Effector memory CD4-positive, alpha-beta T cell (primary cell): Measurements from ENCODE around the gene MAPKAP1.

Experiments used
- DNase-seq, 3 donors: peaks; one replicate each; pipeline ENCODE4 v3.0.0-alpha.2; 2020
- H3K27ac ChIP-seq: 2 replicates; pipeline ENCODE4 v1.7.0; 2013; ENCODE audit warnings: mild to moderate bottlenecking, low read length, moderate library complexity; ENCODE audit not compliant: insufficient read depth, poor library complexity, severe bottlenecking
- H3K27me3 ChIP-seq: replicated peaks from 2 replicates; pipeline ENCODE4 v1.7.0; 2013; ENCODE audit warnings: mild to moderate bottlenecking, low read length; ENCODE audit not compliant: insufficient read depth, control insufficient read depth, poor library complexity, severe bottlenecking
- H3K36me3 ChIP-seq: 2 replicates; pipeline ENCODE4 v1.7.0; 2013; ENCODE audit warnings: mild to moderate bottlenecking, low read length, moderate library complexity; ENCODE audit not compliant: control insufficient read depth, insufficient read depth
- H3K4me1 ChIP-seq: 2 replicates; pipeline ENCODE4 v1.7.0; 2013; ENCODE audit warnings: low read length, mild to moderate bottlenecking; ENCODE audit not compliant: control insufficient read depth, insufficient read depth, poor library complexity, severe bottlenecking
- H3K4me3 ChIP-seq: 2 replicates; pipeline ENCODE4 v1.7.0; 2013; ENCODE audit warnings: low read length, low read depth, mild to moderate bottlenecking; ENCODE audit not compliant: insufficient read depth, poor library complexity, severe bottlenecking
- H3K9me3 ChIP-seq: 2 replicates; pipeline ENCODE4 v1.7.0; 2013; ENCODE audit warnings: mild to moderate bottlenecking, low read length, moderate library complexity; ENCODE audit not compliant: control insufficient read depth

The MAPKAP1 gene

GRCh38 chr9:125600194-125600593, 106.8 kb downstream of the MAPKAP1 start:
- Histone ChIP-seq H3K4me1 (no peaks in the 10 kb centered on the region), H3K27me3 (no peaks in the 10 kb centered on the region), H3K36me3 (no peaks in the 10 kb centered on the region), H3K4me3 (no peak overlapping the region), H3K27ac (no peak overlapping the region), H3K9me3 (no peaks in the 10 kb centered on the region)
- no peak for DNase-seq

DNA sequence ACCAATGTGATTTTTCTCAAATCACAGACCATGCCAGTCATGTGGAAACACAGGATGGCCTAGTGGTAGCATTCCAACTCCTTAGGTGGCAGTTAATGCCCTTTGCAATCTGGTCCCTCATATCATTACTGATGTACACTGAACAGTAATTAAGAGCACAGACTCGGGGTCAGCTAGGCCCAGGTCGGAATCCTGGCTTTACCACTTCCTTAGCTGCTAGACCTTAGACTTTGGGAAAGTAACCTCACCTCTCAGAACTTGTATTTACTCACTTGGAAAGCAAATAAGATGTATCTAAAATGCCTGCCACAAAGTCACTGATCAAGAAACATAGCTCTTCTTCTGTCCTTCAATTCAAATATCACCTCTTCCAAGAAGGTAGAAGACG, 112.8 kb downstream of the MAPKAP1 start:
- H3K9me3 ChIP-seq: no peaks in the 10 kb centered on the region
- no peaks in the 10 kb centered on the region for H3K4me1 ChIP-seq
- no peak overlapping the region for H3K4me3 ChIP-seq
- DNase-seq: no peak
- no peak overlapping the region for H3K27ac ChIP-seq
- H3K36me3 ChIP-seq: no peaks in the 10 kb centered on the region
- no peaks in the 10 kb centered on the region for H3K27me3 ChIP-seq

DNA sequence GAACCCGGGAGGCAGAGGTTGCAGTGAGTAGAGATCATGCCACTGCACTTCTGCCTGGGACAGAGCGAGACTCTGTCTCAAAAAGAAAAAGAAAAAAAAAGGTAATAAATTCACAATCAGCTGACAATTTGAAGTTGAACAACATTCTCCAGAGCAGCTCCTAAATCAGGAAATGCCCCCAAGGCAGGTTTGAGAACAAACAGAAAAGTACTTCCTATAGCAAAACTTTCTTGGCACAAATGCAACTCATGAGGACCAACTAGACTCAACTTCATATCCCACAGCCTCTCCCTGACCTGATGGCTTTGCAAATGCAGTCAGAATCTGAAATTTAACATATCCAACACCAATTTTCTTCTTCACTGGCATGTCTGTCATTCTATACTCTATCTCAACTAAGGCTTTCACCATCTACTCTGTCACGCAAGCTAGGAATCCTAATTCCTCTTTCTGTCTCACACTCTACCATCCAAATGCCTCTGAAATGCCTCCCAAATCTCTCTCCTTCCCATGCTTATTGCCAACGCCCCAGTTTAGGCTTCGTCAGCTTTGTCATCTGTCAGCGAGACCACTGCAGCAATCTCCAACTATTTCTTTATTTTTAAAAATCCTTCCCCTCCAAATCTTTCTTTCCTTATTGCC, 113.3 kb downstream of the MAPKAP1 start:
- DNase-seq: no peak

DNA sequence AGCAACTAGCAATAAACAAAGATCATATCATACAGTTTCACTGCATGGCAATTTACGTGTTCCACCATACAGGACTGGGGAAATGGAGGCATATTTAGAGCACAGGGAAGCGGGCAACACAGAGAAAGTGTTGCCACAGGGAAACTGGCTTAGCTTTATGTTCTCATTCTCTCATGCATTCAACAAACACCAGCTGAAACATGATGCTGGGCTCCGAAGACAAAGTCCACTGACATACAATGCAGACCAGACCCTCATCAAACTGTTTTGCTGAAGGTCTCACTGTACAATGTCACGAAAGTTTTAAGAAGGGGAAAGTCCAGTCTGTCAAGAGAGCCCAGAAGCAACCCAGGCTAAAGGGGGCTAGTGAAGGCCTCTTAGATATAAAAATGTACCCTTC, 115.1 kb downstream of the MAPKAP1 start:
- no peak for DNase-seq
- no peaks in the 10 kb centered on the region for H3K4me1 ChIP-seq
- H3K36me3 ChIP-seq: no peaks in the 10 kb centered on the region
- H3K4me3 ChIP-seq: no peak overlapping the region
- H3K27ac ChIP-seq: no peak overlapping the region
- no peaks in the 10 kb centered on the region for H3K27me3 ChIP-seq
- no peaks in the 10 kb centered on the region for H3K9me3 ChIP-seq

More for the DNA sequence above, 113.3 kb downstream of the MAPKAP1 start:
- H3K4me3 ChIP-seq: no peak overlapping the region
- H3K36me3 ChIP-seq: no peaks in the 10 kb centered on the region
- no peak overlapping the region for H3K27ac ChIP-seq
- H3K9me3 ChIP-seq: no peaks in the 10 kb centered on the region
- H3K4me1 ChIP-seq: no peaks in the 10 kb centered on the region
- H3K27me3 ChIP-seq: no peaks in the 10 kb centered on the region

- Histone ChIP-seq H3K36me3 (no peaks in the 10 kb centered on the region), H3K4me3 (no peak overlapping the region), H3K27me3 (no peaks in the 10 kb centered on the region), H3K4me1 (no peaks in the 10 kb centered on the region), H3K27ac (no peak overlapping the region), H3K9me3 (no peaks in the 10 kb centered on the region)
- no peak for DNase-seq
These were observed 115.8 kb downstream of the MAPKAP1 start for GRCh38 chr9:125591245-125591644.

DNA sequence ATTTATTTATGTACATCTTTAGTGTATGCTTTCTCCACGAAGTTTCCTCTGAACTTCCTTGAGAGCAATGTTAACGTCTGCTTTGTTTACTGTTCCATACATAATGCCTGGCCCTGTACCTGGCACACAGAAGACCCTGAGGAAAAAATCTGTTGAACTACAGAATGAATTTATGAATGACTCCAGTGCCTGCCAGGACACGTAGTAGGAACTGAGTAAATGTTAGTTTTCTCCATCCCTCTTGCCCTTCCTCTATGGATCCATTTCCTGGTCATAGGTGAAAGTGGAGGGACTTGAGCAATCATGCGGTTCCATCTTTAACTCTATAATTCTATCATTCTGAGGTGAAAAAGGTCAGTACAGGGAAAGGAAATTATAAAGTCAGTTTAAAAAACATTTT, 117.7 kb downstream of the MAPKAP1 start:
- no peaks in the 10 kb centered on the region for H3K4me1 ChIP-seq
- no peaks in the 10 kb centered on the region for H3K9me3 ChIP-seq
- no peak for DNase-seq
- H3K36me3 ChIP-seq: no peaks in the 10 kb centered on the region
- no peak overlapping the region for H3K4me3 ChIP-seq
- no peak overlapping the region for H3K27ac ChIP-seq
- no peaks in the 10 kb centered on the region for H3K27me3 ChIP-seq

DNA sequence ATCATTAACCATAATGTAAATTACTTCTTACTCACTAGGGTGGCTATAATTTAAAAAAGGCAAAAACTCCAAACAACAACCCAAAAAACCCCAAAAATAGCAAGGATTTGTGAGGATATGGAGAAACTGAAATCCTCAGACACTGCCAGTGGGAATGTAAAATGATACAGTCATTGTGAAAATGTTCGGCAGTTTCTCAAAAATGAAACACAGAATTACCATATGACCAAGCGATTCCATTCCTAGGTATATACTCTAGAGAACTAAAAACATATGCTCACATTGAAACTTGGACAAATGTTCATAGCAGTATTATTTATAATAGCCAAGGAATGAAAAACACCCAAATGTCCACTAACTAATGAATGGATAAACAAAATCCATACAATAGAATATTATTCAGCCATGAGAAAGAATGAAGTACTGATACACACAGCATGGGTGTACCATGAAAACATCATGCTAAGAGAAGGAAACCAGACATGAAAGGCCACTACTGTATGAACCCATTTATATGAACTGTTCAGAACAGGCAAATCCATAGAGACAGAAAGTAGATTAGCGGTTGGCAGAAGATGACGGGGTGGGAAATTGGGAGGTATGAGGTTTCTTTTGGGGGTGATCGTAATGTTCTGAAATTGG, 119.1 kb downstream of the MAPKAP1 start:
- no peak for DNase-seq
- Histone ChIP-seq H3K27ac (no peak overlapping the region), H3K9me3 (no peaks in the 10 kb centered on the region), H3K36me3 (peaks cover 5% of the 10 kb centered on the region), H3K27me3 (no peaks in the 10 kb centered on the region), H3K4me3 (no peak overlapping the region), H3K4me1 (no peaks in the 10 kb centered on the region)

DNA sequence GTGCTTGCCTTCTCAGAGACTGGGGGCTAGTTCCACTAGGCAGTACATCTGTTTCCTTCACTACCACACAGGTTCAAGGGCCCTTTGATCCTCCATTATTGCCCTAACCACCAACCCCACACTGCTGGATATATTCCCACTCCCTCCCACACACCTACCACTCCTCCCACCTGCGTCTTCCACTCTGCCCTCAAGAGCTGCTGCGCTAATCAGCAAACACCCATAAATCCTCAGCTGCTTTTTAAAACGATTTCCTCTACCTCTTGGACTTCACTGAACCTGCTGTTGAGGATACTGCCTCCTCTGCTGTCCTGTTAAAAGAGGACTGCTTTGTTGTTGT, 120.9 kb downstream of the MAPKAP1 start:
- H3K27ac ChIP-seq: no peak overlapping the region
- peaks cover 5% of the 10 kb centered on the region for H3K36me3 ChIP-seq
- H3K4me1 ChIP-seq: no peaks in the 10 kb centered on the region
- no peak overlapping the region for H3K4me3 ChIP-seq
- no peak for DNase-seq
- H3K9me3 ChIP-seq: no peaks in the 10 kb centered on the region
- H3K27me3 ChIP-seq: no peaks in the 10 kb centered on the region

DNA sequence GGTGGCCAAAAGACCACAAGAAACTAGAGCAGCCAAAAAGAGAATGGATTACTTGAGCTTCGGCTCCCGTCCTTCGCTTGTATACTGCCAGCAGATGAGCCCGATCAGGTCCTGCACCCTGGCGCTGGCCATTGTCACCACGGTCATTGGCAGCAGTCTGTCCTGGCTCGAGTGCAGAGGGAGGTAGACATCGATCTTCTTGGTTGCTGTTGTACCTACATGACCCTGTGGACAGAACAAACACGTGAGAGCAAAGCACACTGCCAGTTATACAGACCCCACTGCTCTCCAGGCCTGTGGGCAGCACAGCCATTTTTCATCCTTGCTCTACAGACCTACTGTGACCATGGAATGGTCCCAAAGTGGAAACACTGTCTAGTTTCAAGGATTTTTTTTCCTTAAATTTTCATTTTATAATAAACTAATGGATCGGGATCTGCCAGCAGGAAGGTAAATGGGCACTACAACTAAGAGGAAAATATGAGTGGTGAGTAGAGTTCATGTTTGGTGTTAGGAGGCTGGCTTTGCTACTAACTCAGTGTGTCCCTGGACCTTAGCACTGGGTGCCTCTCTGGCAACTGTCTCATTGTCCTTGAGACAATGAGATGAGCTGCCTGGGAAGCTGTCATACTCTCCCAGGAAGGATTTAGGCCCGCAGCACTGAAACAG, 121.4 kb downstream of the MAPKAP1 start:
- Histone ChIP-seq H3K9me3 (no peaks in the 10 kb centered on the region), H3K4me1 (no peaks in the 10 kb centered on the region), H3K4me3 (no peak overlapping the region), H3K27ac (no peak overlapping the region), H3K36me3 (peaks cover 5% of the 10 kb centered on the region), H3K27me3 (no peaks in the 10 kb centered on the region)
- no peak for DNase-seq

DNA sequence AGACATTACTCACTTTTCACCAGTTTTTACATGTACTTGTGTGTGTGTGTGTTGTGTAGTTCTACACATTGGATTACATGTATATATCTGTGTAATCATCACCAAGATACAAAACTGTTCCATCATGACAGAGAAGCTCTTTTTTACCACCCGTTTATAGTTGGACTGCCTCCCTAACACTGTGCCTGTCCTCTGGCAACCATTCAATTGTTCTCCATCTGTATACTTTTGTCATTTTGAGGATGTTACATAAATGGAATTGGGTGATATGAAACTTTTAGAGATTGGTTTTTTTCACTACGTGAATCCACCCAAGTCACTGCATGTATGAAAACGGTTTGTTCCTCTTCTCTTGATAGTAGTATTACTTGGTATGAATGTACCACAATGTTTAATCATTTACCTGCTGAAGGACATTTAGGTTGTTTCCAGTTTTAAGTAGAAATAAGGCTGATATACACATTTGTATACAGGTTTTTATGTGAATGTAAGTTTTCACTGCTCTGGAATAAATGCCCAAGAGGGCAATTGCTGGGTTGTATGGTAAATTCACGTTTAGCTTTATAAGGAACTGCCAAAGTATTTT, 126.2 kb downstream of the MAPKAP1 start:
- no peak overlapping the region for H3K27ac ChIP-seq
- no peaks in the 10 kb centered on the region for H3K27me3 ChIP-seq
- H3K9me3 ChIP-seq: no peaks in the 10 kb centered on the region
- DNase-seq: no peak
- peaks cover 5% of the 10 kb centered on the region for H3K36me3 ChIP-seq
- no peaks in the 10 kb centered on the region for H3K4me1 ChIP-seq
- no peak overlapping the region for H3K4me3 ChIP-seq
